Kidney glomerular epithelial cell (primary cell): Measurements from ENCODE around the gene NDUFB7.

Experiments
- DNase-seq: peaks from one replicate; lab custom pipeline; 2025; lab: John Stamatoyannopoulos, UW

NDUFB7 gene

DNA sequence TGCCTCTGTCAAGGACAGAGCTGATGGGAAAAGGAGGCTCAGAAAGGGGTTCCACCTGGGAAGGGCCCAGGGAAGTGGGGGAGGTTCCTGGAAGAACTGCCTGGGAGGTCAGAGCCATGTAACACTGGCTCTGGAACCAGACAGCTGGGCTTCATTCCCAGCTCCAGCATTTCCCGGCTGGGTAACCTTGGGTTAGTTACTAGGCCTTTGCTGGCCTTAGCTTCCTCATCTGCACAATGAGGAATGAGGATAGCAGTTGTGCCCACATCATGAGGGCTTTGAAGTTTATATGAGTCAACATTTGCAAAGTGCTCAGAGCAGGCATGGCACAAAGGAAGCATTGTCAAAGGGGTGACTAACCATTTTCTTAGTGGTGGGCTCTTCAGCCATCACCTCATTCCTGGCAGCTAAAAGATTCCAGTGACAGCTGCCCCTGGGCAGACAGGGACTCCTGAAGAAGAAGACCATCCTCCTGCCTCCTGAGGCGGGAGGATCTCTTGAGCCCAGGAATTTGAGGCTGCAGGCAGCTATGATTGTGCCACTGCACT is 51.9 kb downstream of the NDUFB7 start:
- peak; percentile 84 for DNase-seq

DNA sequence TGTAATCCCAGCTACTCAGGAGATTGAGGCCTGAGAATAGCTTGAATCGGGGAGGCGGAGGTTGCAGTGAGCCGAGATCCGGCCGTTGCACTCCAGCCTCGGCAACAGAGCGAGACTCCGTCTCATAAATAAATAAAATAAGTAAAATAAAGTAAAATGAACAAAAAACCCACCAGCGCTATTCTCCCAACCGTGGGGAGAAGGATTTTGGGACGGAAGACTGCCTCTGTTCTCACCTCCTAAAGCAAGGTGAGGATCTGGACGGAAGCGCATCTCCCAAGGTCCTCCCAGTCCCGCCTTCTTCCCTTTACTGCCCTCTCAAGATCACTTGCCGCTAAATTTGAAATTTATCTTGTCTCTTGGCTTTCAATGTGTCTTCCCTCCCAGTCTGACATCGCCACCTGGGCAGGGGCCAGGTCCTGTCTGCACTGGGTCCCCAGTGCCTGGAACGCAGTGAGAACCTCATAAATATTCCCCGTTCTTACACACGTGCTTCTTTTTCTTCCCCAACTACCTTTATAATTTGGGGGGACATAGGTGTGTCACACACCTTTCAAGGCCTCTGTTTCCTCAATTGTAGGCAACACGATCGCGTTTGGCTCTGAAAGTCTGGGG is 52.5 kb downstream of the NDUFB7 start:
- DNase-seq = no peak

DNA sequence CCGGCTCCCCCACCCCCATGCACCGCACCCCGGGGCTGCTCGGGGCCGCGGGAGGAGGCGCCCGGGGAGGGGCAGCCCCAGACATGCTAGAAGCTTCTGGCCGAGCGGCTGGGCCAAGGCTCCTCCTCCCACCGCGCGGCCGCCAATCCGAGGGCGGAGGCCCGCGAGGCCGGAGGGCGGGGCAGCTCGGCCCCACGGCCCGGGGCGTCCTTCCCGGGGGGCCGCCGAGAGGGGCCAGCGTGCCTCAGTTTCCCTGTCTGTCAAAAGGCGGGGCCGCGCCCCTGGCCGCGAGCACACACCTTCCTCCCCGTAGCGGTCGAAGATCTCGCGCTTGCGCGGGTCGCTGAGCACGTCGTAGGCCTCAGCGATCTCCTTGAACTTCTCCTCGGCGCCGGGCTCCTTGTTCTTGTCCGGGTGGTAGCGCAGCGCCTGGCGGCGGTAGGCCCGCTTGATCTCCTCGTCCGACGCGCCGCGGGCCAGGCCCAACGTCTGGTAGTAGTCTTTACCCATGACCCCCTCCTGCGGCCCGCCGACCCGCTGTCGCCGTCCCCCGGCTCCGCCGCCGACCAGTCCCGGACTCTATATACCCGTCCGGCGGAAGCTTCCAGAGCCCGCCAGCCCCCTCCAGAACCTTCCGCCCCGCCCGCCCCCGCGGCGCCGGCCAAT is 53.9 kb downstream of the NDUFB7 start, which contains the start of gene DNAJB1:
DNAJB1 (minus strand) TSS at position 558 of the 666 bp plus-strand sequence; CDS start at position 510, 48 bp downstream.
- peak; percentile 34 for DNase-seq

DNA sequence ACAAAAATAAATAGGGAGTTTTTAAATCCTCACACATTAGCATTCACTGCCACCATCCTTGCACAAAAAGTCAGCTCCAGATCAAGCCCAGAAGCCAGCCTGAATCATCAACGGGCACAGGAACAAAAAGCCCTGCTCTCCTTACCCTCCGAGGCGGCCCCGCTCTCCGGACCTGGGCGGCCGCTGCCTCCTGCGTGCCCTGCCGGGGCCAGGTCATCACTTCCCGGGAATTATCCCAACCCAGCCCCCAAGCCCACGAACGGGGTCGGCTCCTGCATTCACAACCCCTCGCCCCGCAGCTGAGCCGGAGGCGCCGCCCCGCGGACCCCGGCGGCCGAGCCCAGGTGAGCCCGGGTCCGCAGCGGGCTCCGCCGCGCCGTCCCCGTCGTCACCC is 54.4 kb downstream of the NDUFB7 start:
- no peak for DNase-seq

DNA sequence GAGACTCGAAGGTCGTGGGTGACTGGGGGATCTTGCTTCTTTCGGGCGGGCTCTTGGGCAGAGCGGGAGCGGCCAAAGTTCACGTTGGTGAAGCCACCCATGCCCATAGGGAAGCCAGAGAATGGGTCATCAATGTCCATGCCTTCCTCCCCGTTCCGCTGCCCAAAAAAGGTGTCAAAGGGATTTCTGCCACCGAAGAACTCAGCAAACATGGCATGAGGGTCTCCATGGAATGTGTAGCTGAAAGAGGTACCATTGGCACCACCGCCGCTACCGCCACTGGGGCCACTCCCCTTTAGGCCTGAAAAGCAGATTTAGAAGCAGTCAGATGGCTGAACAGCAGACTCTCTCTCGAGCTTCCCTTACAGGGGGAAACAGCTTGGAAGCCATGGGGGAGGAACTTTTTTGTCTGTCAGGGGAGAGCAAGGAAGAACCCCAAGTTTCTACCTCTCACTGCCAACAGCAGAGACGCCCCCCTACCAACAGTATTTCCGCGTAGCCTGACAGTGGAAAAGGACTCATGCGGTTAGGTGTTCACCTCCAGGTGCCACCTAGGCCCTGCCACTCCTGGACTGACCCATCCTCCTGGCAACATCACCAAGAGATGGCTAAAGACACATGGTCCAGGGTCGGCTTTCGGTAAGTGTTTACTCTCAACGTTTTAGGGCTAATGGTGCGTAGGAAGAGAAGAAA is 55.0 kb downstream of the NDUFB7 start:
- no peak for DNase-seq
